Breast epithelium (tissue), 3 donors: ENCODE data around the gene CAPN1.

Experiments
- POLR2A ChIP-seq: fragments of 450-650 bp; IDR thresholded peaks from one replicate; pipeline ENCODE4 v1.6.1; 2016; ENCODE audit warnings: antibody characterized with exemption, mild to moderate bottlenecking, moderate library complexity
- POLR2AphosphoS5 ChIP-seq, 3 donors: sonication (generic); formaldehyde crosslinking; IDR thresholded peaks; one replicate each; pipeline ENCODE4 v1.6.1; 2017; ENCODE audit warnings: antibody characterized with exemption in 3 of 3
- TF ChIP-seq, protein P1 (sequence below), 3 donors: fragments of 450-650 bp; IDR thresholded peaks; one replicate each; pipeline ENCODE4 v1.5.1; 2016 to 2017; ENCODE audit warnings: antibody characterized with exemption in 3 of 3, mild to moderate bottlenecking in 3 of 3, moderate library complexity in 3 of 3

DNA sequence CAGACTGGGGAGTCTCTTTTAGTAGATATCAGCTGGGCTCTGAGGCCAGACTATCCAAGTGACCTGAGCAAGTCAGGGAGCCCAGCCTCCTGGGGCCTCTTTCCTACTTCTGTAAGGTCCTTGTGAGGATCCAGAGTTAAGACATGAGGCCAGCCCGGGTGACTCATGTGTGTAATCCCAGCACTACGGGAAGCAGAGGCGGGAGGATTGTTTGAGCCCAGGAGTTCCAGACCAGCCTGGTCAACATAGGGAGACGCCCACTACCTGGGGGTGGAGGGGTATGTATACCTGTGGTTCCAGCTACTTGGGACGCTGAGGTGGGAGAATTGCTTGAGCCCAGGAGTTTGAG lies 43.2 kb downstream of the CAPN1 start:
- TF ChIP-seq POLR2AphosphoS5 (IDR thresholded peaks at IDR 0.05) = no peak
- TF ChIP-seq POLR2A = no peak
- TF ChIP-seq, protein P1, sequence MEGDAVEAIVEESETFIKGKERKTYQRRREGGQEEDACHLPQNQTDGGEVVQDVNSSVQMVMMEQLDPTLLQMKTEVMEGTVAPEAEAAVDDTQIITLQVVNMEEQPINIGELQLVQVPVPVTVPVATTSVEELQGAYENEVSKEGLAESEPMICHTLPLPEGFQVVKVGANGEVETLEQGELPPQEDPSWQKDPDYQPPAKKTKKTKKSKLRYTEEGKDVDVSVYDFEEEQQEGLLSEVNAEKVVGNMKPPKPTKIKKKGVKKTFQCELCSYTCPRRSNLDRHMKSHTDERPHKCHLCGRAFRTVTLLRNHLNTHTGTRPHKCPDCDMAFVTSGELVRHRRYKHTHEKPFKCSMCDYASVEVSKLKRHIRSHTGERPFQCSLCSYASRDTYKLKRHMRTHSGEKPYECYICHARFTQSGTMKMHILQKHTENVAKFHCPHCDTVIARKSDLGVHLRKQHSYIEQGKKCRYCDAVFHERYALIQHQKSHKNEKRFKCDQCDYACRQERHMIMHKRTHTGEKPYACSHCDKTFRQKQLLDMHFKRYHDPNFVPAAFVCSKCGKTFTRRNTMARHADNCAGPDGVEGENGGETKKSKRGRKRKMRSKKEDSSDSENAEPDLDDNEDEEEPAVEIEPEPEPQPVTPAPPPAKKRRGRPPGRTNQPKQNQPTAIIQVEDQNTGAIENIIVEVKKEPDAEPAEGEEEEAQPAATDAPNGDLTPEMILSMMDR (IDR thresholded peaks at IDR 0.05) = no peak
